ENCODE results near the gene PPP1R12B. TPM values are rescaled to one million over a fixed set of nuclear protein-coding genes. Genes with fewer than 3 reads are reported as not detected.
"Not testable (repeated sequence)": the region's sequence is repeated elsewhere in the genome, so short reads cannot be mapped to it uniquely, and the experiment has no call there.

The PPP1R12B gene
- total and polyA plus RNA-seq, 2 donors = 7.5 to 8.2 TPM

DNA sequence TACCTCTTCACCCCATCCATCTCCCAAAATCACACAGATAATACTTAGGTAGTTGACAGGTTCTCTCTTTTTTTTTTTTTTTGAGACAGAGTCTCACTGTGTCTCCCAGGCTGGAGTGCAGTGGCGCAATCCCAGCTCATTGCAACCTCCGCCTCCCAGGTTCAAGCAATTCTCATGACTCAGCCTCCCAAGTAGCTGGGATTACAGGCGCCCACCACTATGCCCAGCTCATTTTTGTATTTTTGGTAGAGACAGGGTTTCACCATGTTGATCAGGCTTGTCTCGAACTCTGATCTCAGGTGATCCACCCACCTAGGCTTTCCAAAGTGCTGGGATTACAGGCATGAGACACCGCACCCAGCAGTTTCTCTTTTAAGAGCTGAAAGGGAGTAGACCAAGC is 75.8 kb downstream of the PPP1R12B start:
- H3K36me3 ChIP-seq (ENCODE audit: control insufficient read depth in 2 of 2, insufficient read depth in 2 of 2, low read length in 1 of 2); H3K27ac ChIP-seq (ENCODE audit: low read depth in 1 of 2, low read length in 1 of 2); H3K9me3 ChIP-seq (ENCODE audit: control insufficient read depth in 2 of 2, insufficient read depth in 1 of 2, low read length in 1 of 2); DNase-seq (ENCODE audit: low read depth in 6 of 9, low spot score in 9 of 9); H3K4me1 ChIP-seq (ENCODE audit: control insufficient read depth in 2 of 2, insufficient read depth in 2 of 2, low read length in 2 of 2); H3K4me3 ChIP-seq (ENCODE audit: low read length in 2 of 2); H3K27me3 ChIP-seq (ENCODE audit: control insufficient read depth in 2 of 2, insufficient read depth in 1 of 2, low read length in 1 of 2): not testable (repeated sequence)
- 98% methylated on average over 5 of the region's 5 CpGs for WGBS

DNA sequence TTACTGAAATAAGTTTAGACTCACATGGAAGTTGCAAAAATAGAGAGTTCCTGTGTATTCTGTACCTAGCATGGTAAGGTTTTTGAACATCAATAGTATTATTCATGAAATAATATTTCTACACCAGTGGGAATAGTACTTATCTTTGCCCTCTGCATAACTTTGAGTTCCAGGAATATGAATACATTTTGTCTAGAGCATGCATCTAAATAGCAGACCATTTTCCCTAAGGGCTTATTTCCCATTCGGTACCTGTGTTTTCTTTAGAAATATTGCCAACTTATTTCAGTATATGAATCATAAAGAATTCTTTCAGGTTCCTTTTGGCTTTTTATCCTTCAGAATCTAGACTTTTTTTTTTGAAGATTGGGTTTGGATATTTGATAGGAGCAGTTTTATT is 81.6 kb downstream of the PPP1R12B start:
- peaks cover 7 to 16% of the 10 kb centered on the region in 2 donors for H3K36me3 ChIP-seq (ENCODE audit: control insufficient read depth in 2 of 2, insufficient read depth in 2 of 2, low read length in 1 of 2)
- H3K27ac ChIP-seq (ENCODE audit: low read depth in 1 of 2, low read length in 1 of 2); H3K27me3 ChIP-seq (ENCODE audit: control insufficient read depth in 2 of 2, insufficient read depth in 1 of 2, low read length in 1 of 2); DNase-seq (ENCODE audit: low read depth in 6 of 9, low spot score in 9 of 9); H3K9me3 ChIP-seq (ENCODE audit: control insufficient read depth in 2 of 2, insufficient read depth in 1 of 2, low read length in 1 of 2); H3K4me1 ChIP-seq (ENCODE audit: control insufficient read depth in 2 of 2, insufficient read depth in 2 of 2, low read length in 2 of 2); H3K4me3 ChIP-seq (ENCODE audit: low read length in 2 of 2): not testable (repeated sequence)
- 95% methylated on average over 1 of the region's 1 CpG for WGBS

GRCh38 chr1:202432338-202432737 is 83.8 kb downstream of the PPP1R12B start:
- not testable (repeated sequence) for H3K4me3 ChIP-seq (ENCODE audit: low read length in 2 of 2); H3K27ac ChIP-seq (ENCODE audit: low read depth in 1 of 2, low read length in 1 of 2); H3K4me1 ChIP-seq (ENCODE audit: control insufficient read depth in 2 of 2, insufficient read depth in 2 of 2, low read length in 2 of 2); DNase-seq (ENCODE audit: low read depth in 6 of 9, low spot score in 9 of 9); H3K9me3 ChIP-seq (ENCODE audit: control insufficient read depth in 2 of 2, insufficient read depth in 1 of 2, low read length in 1 of 2); H3K27me3 ChIP-seq (ENCODE audit: control insufficient read depth in 2 of 2, insufficient read depth in 1 of 2, low read length in 1 of 2)
- 91% methylated on average over 2 of the region's 2 CpGs for WGBS
- H3K36me3 ChIP-seq (ENCODE audit: control insufficient read depth in 2 of 2, insufficient read depth in 2 of 2, low read length in 1 of 2) = peaks cover 7 to 16% of the 10 kb centered on the region in 2 donors

DNA sequence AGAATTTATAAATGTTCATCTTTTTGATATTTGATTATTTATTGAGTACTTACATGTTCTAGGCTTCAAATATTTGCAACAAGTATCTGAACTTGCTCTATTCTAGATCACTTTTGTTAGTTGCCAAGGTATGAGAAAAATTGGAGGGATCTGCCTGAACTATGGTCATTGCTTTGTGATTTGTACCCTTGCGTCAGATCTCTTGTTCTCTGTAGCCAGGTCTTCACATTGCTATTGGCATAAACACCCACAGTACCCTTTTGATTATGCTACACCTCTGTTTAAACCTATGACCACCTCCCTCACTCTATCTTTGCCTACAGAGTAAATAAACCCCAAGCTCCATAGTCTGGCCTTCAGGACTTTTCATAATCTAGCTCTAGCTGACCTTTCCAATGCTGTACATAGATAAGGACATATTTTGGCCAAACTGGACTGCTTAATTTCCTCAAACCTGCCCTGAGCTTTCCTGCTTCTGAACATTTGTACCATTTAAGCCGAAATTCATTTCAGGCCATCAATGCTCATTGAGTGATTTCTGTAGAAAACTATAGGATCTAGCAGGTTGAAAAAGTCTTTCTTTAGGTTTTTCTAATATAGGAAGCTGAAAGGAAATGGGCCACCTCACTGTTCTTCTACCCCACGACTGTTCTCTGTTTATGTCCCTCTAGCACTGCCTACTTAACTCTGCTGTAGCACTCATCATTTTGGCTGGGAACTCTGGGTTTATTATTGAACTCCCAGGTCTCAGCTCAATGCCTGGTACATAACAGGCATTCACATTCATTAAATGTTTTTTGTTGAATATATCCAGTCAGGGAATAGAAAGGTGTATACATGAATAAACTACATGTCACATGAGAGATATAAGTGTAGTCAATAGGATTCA is 84.9 kb downstream of the PPP1R12B start:
- no peaks in the 10 kb centered on the region for H3K9me3 ChIP-seq (ENCODE audit: control insufficient read depth in 2 of 2, insufficient read depth in 1 of 2, low read length in 1 of 2)
- peaks cover 8 to 16% of the 10 kb centered on the region in 2 donors for H3K36me3 ChIP-seq (ENCODE audit: control insufficient read depth in 2 of 2, insufficient read depth in 2 of 2, low read length in 1 of 2)
- H3K27me3 ChIP-seq (ENCODE audit: control insufficient read depth in 2 of 2, insufficient read depth in 1 of 2, low read length in 1 of 2) = no peaks in the 10 kb centered on the region
- H3K4me1 ChIP-seq (ENCODE audit: control insufficient read depth in 2 of 2, insufficient read depth in 2 of 2, low read length in 2 of 2) = no peaks in the 10 kb centered on the region
- DNase-seq (ENCODE audit: low read depth in 6 of 9, low spot score in 9 of 9) = no peak
- no peak overlapping the region for H3K27ac ChIP-seq (ENCODE audit: low read depth in 1 of 2, low read length in 1 of 2)
- WGBS = 95% methylated on average over 3 of the region's 3 CpGs
- H3K4me3 ChIP-seq (ENCODE audit: low read length in 2 of 2) = no peak overlapping the region

- H3K27me3 ChIP-seq (ENCODE audit: control insufficient read depth in 2 of 2, insufficient read depth in 1 of 2, low read length in 1 of 2) = no peaks in the 10 kb centered on the region
- no peaks in the 10 kb centered on the region for H3K9me3 ChIP-seq (ENCODE audit: control insufficient read depth in 2 of 2, insufficient read depth in 1 of 2, low read length in 1 of 2)
- DNase-seq (ENCODE audit: low read depth in 6 of 9, low spot score in 9 of 9) = no peak
- H3K36me3 ChIP-seq (ENCODE audit: control insufficient read depth in 2 of 2, insufficient read depth in 2 of 2, low read length in 1 of 2) = peaks cover 15 to 19% of the 10 kb centered on the region in 2 donors
- no peak overlapping the region for H3K27ac ChIP-seq (ENCODE audit: low read depth in 1 of 2, low read length in 1 of 2)
- no peaks in the 10 kb centered on the region for H3K4me1 ChIP-seq (ENCODE audit: control insufficient read depth in 2 of 2, insufficient read depth in 2 of 2, low read length in 2 of 2)
- H3K4me3 ChIP-seq (ENCODE audit: low read length in 2 of 2) = no peak overlapping the region
Observed at GRCh38 chr1:202434059-202434458, 85.6 kb downstream of the PPP1R12B start.

- Histone ChIP-seq H3K9me3 (ENCODE audit: control insufficient read depth in 2 of 2, insufficient read depth in 1 of 2, low read length in 1 of 2) (no peaks in the 10 kb centered on the region), H3K4me1 (ENCODE audit: control insufficient read depth in 2 of 2, insufficient read depth in 2 of 2, low read length in 2 of 2) (no peaks in the 10 kb centered on the region), H3K36me3 (ENCODE audit: control insufficient read depth in 2 of 2, insufficient read depth in 2 of 2, low read length in 1 of 2) (peaks cover 12 to 19% of the 10 kb centered on the region in 2 donors), H3K27me3 (ENCODE audit: control insufficient read depth in 2 of 2, insufficient read depth in 1 of 2, low read length in 1 of 2) (no peaks in the 10 kb centered on the region), H3K4me3 (ENCODE audit: low read length in 2 of 2) (no peak overlapping the region), H3K27ac (ENCODE audit: low read depth in 1 of 2, low read length in 1 of 2) (no peak overlapping the region)
- no peak for DNase-seq (ENCODE audit: low read depth in 6 of 9, low spot score in 9 of 9)
- WGBS = 98% methylated on average over 37 of the region's 37 CpGs
Observed at GRCh38 chr1:202438393-202439174, 90.1 kb downstream of the PPP1R12B start.

GRCh38 chr1:202439308-202439707 is 90.8 kb downstream of the PPP1R12B start:
- peaks cover 11 to 18% of the 10 kb centered on the region in 2 donors for H3K36me3 ChIP-seq (ENCODE audit: control insufficient read depth in 2 of 2, insufficient read depth in 2 of 2, low read length in 1 of 2)
- 98% methylated on average over 14 of the region's 14 CpGs for WGBS

GRCh38 chr1:202448140-202448539 is 99.6 kb downstream of the PPP1R12B start:
- WGBS = 92% methylated on average over 2 of the region's 2 CpGs
- not testable (repeated sequence) for H3K27me3 ChIP-seq (ENCODE audit: control insufficient read depth in 2 of 2, insufficient read depth in 1 of 2, low read length in 1 of 2); H3K4me3 ChIP-seq (ENCODE audit: low read length in 2 of 2); H3K4me1 ChIP-seq (ENCODE audit: control insufficient read depth in 2 of 2, insufficient read depth in 2 of 2, low read length in 2 of 2); H3K27ac ChIP-seq (ENCODE audit: low read depth in 1 of 2, low read length in 1 of 2); DNase-seq (ENCODE audit: low read depth in 6 of 9, low spot score in 9 of 9); H3K9me3 ChIP-seq (ENCODE audit: control insufficient read depth in 2 of 2, insufficient read depth in 1 of 2, low read length in 1 of 2); H3K36me3 ChIP-seq (ENCODE audit: control insufficient read depth in 2 of 2, insufficient read depth in 2 of 2, low read length in 1 of 2)

More at GRCh38 chr1:202439308-202439707, 90.8 kb downstream of the PPP1R12B start:
- Histone ChIP-seq H3K27me3 (ENCODE audit: control insufficient read depth in 2 of 2, insufficient read depth in 1 of 2, low read length in 1 of 2) (no peaks in the 10 kb centered on the region), H3K4me1 (ENCODE audit: control insufficient read depth in 2 of 2, insufficient read depth in 2 of 2, low read length in 2 of 2) (no peaks in the 10 kb centered on the region), H3K4me3 (ENCODE audit: low read length in 2 of 2) (no peak overlapping the region), H3K27ac (ENCODE audit: low read depth in 1 of 2, low read length in 1 of 2) (no peak overlapping the region), H3K9me3 (ENCODE audit: control insufficient read depth in 2 of 2, insufficient read depth in 1 of 2, low read length in 1 of 2) (no peaks in the 10 kb centered on the region)
- no peak for DNase-seq (ENCODE audit: low read depth in 6 of 9, low spot score in 9 of 9)

DNA sequence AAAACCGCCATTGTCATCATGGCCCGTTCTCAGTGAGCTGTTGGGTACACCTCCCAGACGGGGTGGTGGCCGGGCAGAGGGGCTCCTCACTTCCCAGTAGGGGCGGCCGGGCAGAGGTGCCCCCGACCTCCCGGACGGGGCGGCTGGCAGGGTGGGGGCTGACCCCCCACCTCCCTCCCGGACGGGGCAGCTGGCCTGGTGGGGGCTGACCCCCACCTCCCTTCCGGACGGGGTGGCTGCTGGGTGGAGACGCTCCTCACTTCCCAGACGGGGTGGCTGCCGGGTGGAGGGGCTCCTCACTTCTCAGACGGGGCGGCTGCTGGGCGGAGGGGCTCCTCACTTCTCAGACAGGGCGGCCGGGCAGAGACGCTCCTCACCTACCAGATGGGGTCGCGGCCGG is 103.1 kb downstream of the PPP1R12B start:
- H3K4me1 ChIP-seq (ENCODE audit: control insufficient read depth in 2 of 2, insufficient read depth in 2 of 2, low read length in 2 of 2); H3K27ac ChIP-seq (ENCODE audit: low read depth in 1 of 2, low read length in 1 of 2); DNase-seq (ENCODE audit: low read depth in 6 of 9, low spot score in 9 of 9); H3K27me3 ChIP-seq (ENCODE audit: control insufficient read depth in 2 of 2, insufficient read depth in 1 of 2, low read length in 1 of 2); H3K9me3 ChIP-seq (ENCODE audit: control insufficient read depth in 2 of 2, insufficient read depth in 1 of 2, low read length in 1 of 2); H3K36me3 ChIP-seq (ENCODE audit: control insufficient read depth in 2 of 2, insufficient read depth in 2 of 2, low read length in 1 of 2); H3K4me3 ChIP-seq (ENCODE audit: low read length in 2 of 2): not testable (repeated sequence)
- 99% methylated on average over 24 of the region's 26 CpGs for WGBS

Measured in thymus (tissue), 11 donors.